HepG2 (cell line): ENCODE data around the gene CFAP221.

ENCODE experiments used
- EZH2 ChIP-seq: conservative IDR thresholded peaks from 2 replicates; pipeline ENCODE4 v1.6.1; 2012; ENCODE audit warnings: mild to moderate bottlenecking, low read depth, low read length, moderate library complexity
- RAD21 ChIP-seq: fragments of 450-650 bp; formaldehyde crosslinking; IDR thresholded peaks from 2 replicates; pipeline ENCODE4 v1.5.0; 2020; ENCODE audit warnings: mild to moderate bottlenecking
- ZBTB44 ChIP-seq: sonication (generic); formaldehyde crosslinking; IDR thresholded peaks from 2 replicates; pipeline ENCODE4 v1.4.0; 2020; ENCODE audit warnings: missing genetic modification reagents
- ZXDC ChIP-seq: sonication (generic); formaldehyde crosslinking; IDR thresholded peaks from 2 replicates; pipeline ENCODE4 v1.5.0; 2020; ENCODE audit warnings: mild to moderate bottlenecking, missing genetic modification reagents

- TF ChIP-seq RAD21 (CRISPR knock-in tag) (no peak), ZXDC (CRISPR knock-in tag) (no peak), ZBTB44 (CRISPR knock-in tag) (no peak), EZH2 (no peak)
Measured at GRCh38 chr2:119683074-119683712, 138.9 kb downstream of the CFAP221 start.
